Measurements from ENCODE around the gene PAX2. TPM values are rescaled to one million over a fixed set of nuclear protein-coding genes. Genes with fewer than 3 reads are reported as not detected.

The PAX2 gene
- polyA plus RNA-seq, 1 experiment, result not detected

GRCh38 chr10:100736809-100737354 is 8.5 kb upstream of the PAX2 start:
- POLR2A ChIA-PET, result no interaction called here
- Histone ChIP-seq H3K27me3 (ENCODE audit: control insufficient read depth, insufficient read depth, low read length) (peaks cover 70% of the 10 kb centered on the region), H3K36me3 (ENCODE audit: control insufficient read depth, insufficient read depth, low read length) (no peaks in the 10 kb centered on the region), H3K4me3 (ENCODE audit: low read depth, low read length) (no peak overlapping the region)
- CTCF ChIA-PET, result interaction anchor here (1.1 kb wide), 1 partner anchor 303 kb away, joined by 3 read pairs; no protein-coding TSS in a partner anchor
- no peak for TF ChIP-seq CTCF (IDR thresholded peaks at IDR 0.05; ENCODE audit: insufficient read depth, low read depth, low read length)
- no peak for DNase-seq (ENCODE audit: low read depth)

- H3K4me3 ChIP-seq (ENCODE audit: low read depth, low read length), result no peak overlapping the region
- peaks cover 68% of the 10 kb centered on the region for H3K27me3 ChIP-seq (ENCODE audit: control insufficient read depth, insufficient read depth, low read length)
- DNase-seq (ENCODE audit: low read depth), result no peak
- CTCF ChIA-PET, result interaction anchor here (1.1 kb wide), 1 partner anchor 303 kb away, joined by 3 read pairs; no protein-coding TSS in a partner anchor
- no peak for TF ChIP-seq CTCF (IDR thresholded peaks at IDR 0.05; ENCODE audit: insufficient read depth, low read depth, low read length)
- H3K36me3 ChIP-seq (ENCODE audit: control insufficient read depth, insufficient read depth, low read length), result no peaks in the 10 kb centered on the region
- POLR2A ChIA-PET, result no interaction called here
These were observed 7.9 kb upstream of the PAX2 start for GRCh38 chr10:100737355-100738054.

- no peak for TF ChIP-seq CTCF (IDR thresholded peaks at IDR 0.05; ENCODE audit: insufficient read depth, low read depth, low read length)
- Histone ChIP-seq H3K27me3 (ENCODE audit: control insufficient read depth, insufficient read depth, low read length) (peaks cover 71% of the 10 kb centered on the region), H3K36me3 (ENCODE audit: control insufficient read depth, insufficient read depth, low read length) (no peaks in the 10 kb centered on the region), H3K4me3 (ENCODE audit: low read depth, low read length) (no peak overlapping the region)
- ChIA-PET CTCF (interaction anchor here (1.1 kb wide), 1 partner anchor 304 kb away, joined by 3 read pairs; no protein-coding TSS in a partner anchor), POLR2A (no interaction called here)
- DNase-seq (ENCODE audit: low read depth), result no peak
These were observed 7.1 kb upstream of the PAX2 start for GRCh38 chr10:100738055-100738827.

- ChIA-PET POLR2A (no interaction called here), CTCF (interaction anchor here (0.7 to 1.3 kb wide), 2 partner anchors 14 to 179 kb away, joined by 3 to 4 read pairs; no protein-coding TSS in a partner anchor)
- DNase-seq (ENCODE audit: low read depth), result no peak
- H3K4me3 ChIP-seq (ENCODE audit: low read depth, low read length), result no peak overlapping the region
- H3K27me3 ChIP-seq (ENCODE audit: control insufficient read depth, insufficient read depth, low read length), result peaks cover 75% of the 10 kb centered on the region
- no peaks in the 10 kb centered on the region for H3K36me3 ChIP-seq (ENCODE audit: control insufficient read depth, insufficient read depth, low read length)
- no peak for TF ChIP-seq CTCF (IDR thresholded peaks at IDR 0.05; ENCODE audit: insufficient read depth, low read depth, low read length)
These were observed 5.6 kb upstream of the PAX2 start for GRCh38 chr10:100739517-100740368.

Data from BJ (cell line).